Measurements from ENCODE around the gene A2M. TPM values are rescaled to one million over a fixed set of nuclear protein-coding genes. Genes with fewer than 3 reads are reported as not detected.

A2M gene
- total RNA-seq, 6 donors from 2014 or later: 314 to 2,437 (median 1,163) TPM

DNA sequence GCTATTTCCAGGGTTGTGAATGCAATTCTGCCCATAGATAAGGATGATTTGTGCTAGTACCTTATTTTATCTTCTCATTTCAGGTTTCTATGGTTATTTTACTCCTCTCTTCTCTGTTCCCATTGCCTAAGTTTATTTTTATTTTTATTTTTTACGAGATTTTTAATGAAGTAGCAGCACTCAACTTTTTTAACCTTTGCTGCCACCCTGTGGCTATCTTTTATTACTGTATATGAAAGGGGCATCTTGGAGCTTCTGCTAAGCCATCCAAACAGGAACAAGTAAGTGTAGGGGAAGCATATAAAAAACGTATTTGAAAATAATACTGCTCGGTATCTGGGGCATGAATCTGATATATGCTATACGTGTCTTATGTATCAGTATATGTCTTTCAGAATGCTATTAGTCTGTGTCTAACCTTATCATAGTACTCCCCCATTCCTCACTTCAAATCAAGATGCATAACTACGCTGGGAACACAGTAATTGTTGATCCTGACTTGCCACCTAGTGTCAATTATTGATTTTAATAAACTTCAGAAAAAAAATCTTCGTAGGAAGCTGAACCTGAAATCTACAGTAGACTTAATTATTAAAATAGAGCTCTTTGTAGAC is 66.1 kb downstream of the A2M start:
- 19 to 24% methylated on average over 6 of the region's 6 CpGs for WGBS, 2 donors
- Histone ChIP-seq H3K36me3 (no peaks in the 10 kb centered on the region), H3K9me3 (no peaks in the 10 kb centered on the region), H3K27ac (no peak overlapping the region), H3K27me3 (no peaks in the 10 kb centered on the region), H3K4me3 (no peak overlapping the region), H3K4me1 (peaks cover 0 to 4% (median 0%) of the 10 kb centered on the region in 4 donors)
- DNase-seq: no peak
- ATAC-seq (ENCODE audit: low FRiP score in 2 of 2): peak in 1 of 2 donors; percentile 58
- TF ChIP-seq, protein P1, sequence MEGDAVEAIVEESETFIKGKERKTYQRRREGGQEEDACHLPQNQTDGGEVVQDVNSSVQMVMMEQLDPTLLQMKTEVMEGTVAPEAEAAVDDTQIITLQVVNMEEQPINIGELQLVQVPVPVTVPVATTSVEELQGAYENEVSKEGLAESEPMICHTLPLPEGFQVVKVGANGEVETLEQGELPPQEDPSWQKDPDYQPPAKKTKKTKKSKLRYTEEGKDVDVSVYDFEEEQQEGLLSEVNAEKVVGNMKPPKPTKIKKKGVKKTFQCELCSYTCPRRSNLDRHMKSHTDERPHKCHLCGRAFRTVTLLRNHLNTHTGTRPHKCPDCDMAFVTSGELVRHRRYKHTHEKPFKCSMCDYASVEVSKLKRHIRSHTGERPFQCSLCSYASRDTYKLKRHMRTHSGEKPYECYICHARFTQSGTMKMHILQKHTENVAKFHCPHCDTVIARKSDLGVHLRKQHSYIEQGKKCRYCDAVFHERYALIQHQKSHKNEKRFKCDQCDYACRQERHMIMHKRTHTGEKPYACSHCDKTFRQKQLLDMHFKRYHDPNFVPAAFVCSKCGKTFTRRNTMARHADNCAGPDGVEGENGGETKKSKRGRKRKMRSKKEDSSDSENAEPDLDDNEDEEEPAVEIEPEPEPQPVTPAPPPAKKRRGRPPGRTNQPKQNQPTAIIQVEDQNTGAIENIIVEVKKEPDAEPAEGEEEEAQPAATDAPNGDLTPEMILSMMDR (IDR thresholded peaks at IDR 0.05): peak in 5 of 6 experiments; percentile 15 to 55 (median 35)
- TF ChIP-seq POLR2AphosphoS5 (IDR thresholded peaks at IDR 0.05) (no peak), POLR2A (IDR thresholded peaks at IDR 0.05) (no peak)

DNA sequence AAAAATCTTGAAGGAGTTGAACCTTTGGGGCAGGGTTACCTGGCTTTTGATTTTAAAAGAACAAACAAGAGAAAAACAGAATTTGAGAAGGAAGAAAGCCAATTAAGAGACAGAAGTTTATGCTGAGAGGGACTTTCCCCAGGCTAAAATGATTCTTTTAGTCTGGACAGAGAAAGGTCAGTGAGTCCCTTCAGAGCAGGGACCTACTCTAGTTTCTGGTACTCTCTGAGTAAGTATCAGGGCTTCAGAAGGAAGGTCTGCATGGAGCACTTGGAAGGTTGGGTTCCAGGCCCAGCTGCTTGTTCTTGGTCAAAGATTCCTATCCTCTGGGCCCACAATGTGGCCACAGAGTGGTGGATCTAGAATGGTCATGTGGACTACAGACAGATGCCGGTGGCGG is 66.8 kb downstream of the A2M start:
- TF ChIP-seq, protein P1 (IDR thresholded peaks at IDR 0.05): no peak

GRCh38 chr12:9047105-9047504 is 68.6 kb downstream of the A2M start:
- Histone ChIP-seq H3K4me3 (no peak overlapping the region), H3K27me3 (no peaks in the 10 kb centered on the region), H3K9me3 (no peaks in the 10 kb centered on the region), H3K4me1 (peaks cover 0 to 4% (median 0%) of the 10 kb centered on the region in 4 donors), H3K27ac (no peak overlapping the region), H3K36me3 (no peaks in the 10 kb centered on the region)
- DNase-seq (no peak), ATAC-seq (ENCODE audit: low FRiP score in 2 of 2) (no peak)
- 88 to 93% methylated on average over 1 of the region's 1 CpG for WGBS, 2 donors
- TF ChIP-seq EP300 (IDR thresholded peaks at IDR 0.05) (no peak), POLR2A (IDR thresholded peaks at IDR 0.05) (no peak), POLR2AphosphoS5 (IDR thresholded peaks at IDR 0.05) (no peak)
- TF ChIP-seq, protein P1 (IDR thresholded peaks at IDR 0.05): no peak

More for the DNA sequence above, 66.8 kb downstream of the A2M start:
- no peak overlapping the region for H3K27ac ChIP-seq
- ATAC-seq (ENCODE audit: low FRiP score in 2 of 2): no peak
- H3K4me3 ChIP-seq: no peak overlapping the region
- no peaks in the 10 kb centered on the region for H3K27me3 ChIP-seq
- 88 to 98% methylated on average over 2 of the region's 2 CpGs for WGBS, 2 donors
- H3K9me3 ChIP-seq: no peaks in the 10 kb centered on the region
- H3K36me3 ChIP-seq: no peaks in the 10 kb centered on the region
- no peak for DNase-seq
- peaks cover 0 to 4% (median 0%) of the 10 kb centered on the region in 4 donors for H3K4me1 ChIP-seq

DNA sequence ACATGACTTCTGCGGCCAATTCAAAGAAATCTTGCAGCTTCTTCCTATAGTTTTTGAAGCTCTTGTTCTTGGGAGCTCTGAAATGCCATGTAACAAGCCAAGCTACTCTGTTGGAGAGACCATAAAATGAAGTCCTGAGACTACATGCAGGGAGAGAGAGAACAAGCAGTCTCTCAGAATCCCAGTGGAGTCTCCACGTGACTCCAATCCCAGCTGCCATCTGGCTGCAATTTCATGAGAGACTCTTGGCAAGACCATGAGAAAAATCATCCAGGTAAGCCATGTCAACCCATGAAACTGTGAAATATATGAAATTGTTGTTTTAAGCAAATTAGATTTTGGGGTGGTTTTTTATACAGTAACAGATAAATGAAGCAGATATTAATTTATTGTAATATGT is 72.0 kb downstream of the A2M start:
- H3K27me3 ChIP-seq: no peaks in the 10 kb centered on the region
- 87 to 93% methylated on average over 2 of the region's 2 CpGs for WGBS, 2 donors
- no peak overlapping the region for H3K27ac ChIP-seq
- no peak for DNase-seq
- TF ChIP-seq POLR2A (IDR thresholded peaks at IDR 0.05) (no peak), EP300 (IDR thresholded peaks at IDR 0.05) (no peak), POLR2AphosphoS5 (IDR thresholded peaks at IDR 0.05) (no peak)
- TF ChIP-seq, protein P1 (IDR thresholded peaks at IDR 0.05): no peak
- H3K36me3 ChIP-seq: no peaks in the 10 kb centered on the region
- no peak for ATAC-seq (ENCODE audit: low FRiP score in 2 of 2)
- no peaks in the 10 kb centered on the region for H3K9me3 ChIP-seq
- no peaks in the 10 kb centered on the region for H3K4me1 ChIP-seq
- H3K4me3 ChIP-seq: no peak overlapping the region

DNA sequence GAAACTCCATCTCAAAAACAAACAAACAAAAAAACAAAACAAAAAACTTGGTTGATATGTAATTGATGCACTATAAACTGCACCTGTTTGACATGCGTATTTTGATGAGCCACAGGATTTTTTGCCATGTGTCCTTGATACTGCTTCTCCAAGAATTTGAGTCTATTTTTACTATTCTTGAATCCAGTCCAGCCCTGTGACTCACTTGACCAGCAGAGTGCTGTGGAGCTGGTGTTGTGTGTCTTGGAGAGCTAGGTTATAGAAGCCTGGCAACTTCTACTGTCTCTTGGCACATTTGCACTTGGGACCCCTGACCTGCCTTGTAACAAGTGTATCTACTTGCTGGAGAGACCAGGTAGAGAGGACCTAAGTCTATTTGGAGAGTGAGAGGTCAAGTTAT is 74.4 kb downstream of the A2M start:
- WGBS, 2 donors: 93 to 96% methylated on average over 1 of the region's 1 CpG
- Histone ChIP-seq H3K4me1 (no peaks in the 10 kb centered on the region), H3K9me3 (no peaks in the 10 kb centered on the region), H3K27ac (no peak overlapping the region), H3K27me3 (no peaks in the 10 kb centered on the region), H3K36me3 (no peaks in the 10 kb centered on the region), H3K4me3 (no peak overlapping the region)
- ATAC-seq (ENCODE audit: low FRiP score in 2 of 2) (no peak), DNase-seq (no peak)
- TF ChIP-seq EP300 (IDR thresholded peaks at IDR 0.05): no peak
- TF ChIP-seq POLR2A (IDR thresholded peaks at IDR 0.05): no peak
- TF ChIP-seq, protein P1 (IDR thresholded peaks at IDR 0.05): no peak
- TF ChIP-seq POLR2AphosphoS5 (IDR thresholded peaks at IDR 0.05): no peak

All from upper lobe of left lung (tissue), 6 donors.